HepG2 (cell line): Measurements from ENCODE around the gene CCT6A. TPM values are rescaled to one million over a fixed set of nuclear protein-coding genes. Genes with fewer than 3 reads are reported as not detected.

Experiments
- FOXM1 ChIP-seq: sonication (generic); formaldehyde crosslinking; IDR thresholded peaks from 2 replicates; pipeline ENCODE4 v1.5.0; 2020; ENCODE audit warnings: missing genetic modification reagents
- GPBP1L1 ChIP-seq: sonication (generic); formaldehyde crosslinking; IDR thresholded peaks from 2 replicates; pipeline ENCODE4 v1.5.0; 2020; ENCODE audit warnings: mild to moderate bottlenecking, missing genetic modification reagents
- HNF1A ChIP-seq, 2 experiments: sonication (generic) in 1 of 2; formaldehyde crosslinking in 1 of 2; IDR thresholded peaks; 2 replicates each; pipeline versions ENCODE4 v1.4.0 to v1.6.1; 2016 to 2020; ENCODE audit warnings: borderline replicate concordance in 1 of 2, low read depth in 1 of 2, mild to moderate bottlenecking in 1 of 2, missing genetic modification reagents in 1 of 2
- KDM2A ChIP-seq: sonication (generic); formaldehyde crosslinking; IDR thresholded peaks from 2 replicates; pipeline ENCODE4 v1.4.0; 2020; ENCODE audit warnings: low read depth, missing genetic modification reagents, borderline replicate concordance
- KDM5A ChIP-seq: fragments of 200-600 bp; sonication (generic); IDR thresholded peaks from 2 replicates; pipeline ENCODE4 v1.7.0; 2018; ENCODE audit warnings: antibody characterized with exemption, mild to moderate bottlenecking, low read length, borderline replicate concordance
- MXD1 ChIP-seq: sonication (generic); formaldehyde crosslinking; IDR thresholded peaks from 2 replicates; pipeline ENCODE4 v1.4.0; 2020; ENCODE audit warnings: mild to moderate bottlenecking, missing genetic modification reagents
- RFX3 ChIP-seq: IDR thresholded peaks from 2 replicates; pipeline ENCODE4 v1.6.1; 2016; ENCODE audit warnings: missing biosample characterization, missing genetic modification reagents
- SRSF9 ChIP-seq: fragments of 200-400 bp; formaldehyde crosslinking; IDR thresholded peaks from 2 replicates; pipeline ENCODE4 v1.6.1; 2018; ENCODE audit warnings: borderline replicate concordance, mild to moderate bottlenecking, low read depth, low read length; ENCODE audit not compliant: insufficient read depth, poor library complexity, severe bottlenecking
- ZNF235 ChIP-seq: sonication (generic); formaldehyde crosslinking; IDR thresholded peaks from 2 replicates; pipeline ENCODE4 v1.8.1; 2023; ENCODE audit warnings: mild to moderate bottlenecking, missing genetic modification reagents, borderline replicate concordance
- ZNF598 ChIP-seq: sonication (generic); formaldehyde crosslinking; IDR thresholded peaks from 2 replicates; pipeline ENCODE4 v1.5.1; 2020; ENCODE audit warnings: mild to moderate bottlenecking, missing genetic modification reagents, borderline replicate concordance
- ZNF83 ChIP-seq: sonication (generic); formaldehyde crosslinking; IDR thresholded peaks from 2 replicates; pipeline ENCODE4 v1.4.0; 2020; ENCODE audit warnings: missing genetic modification reagents, mild to moderate bottlenecking, borderline replicate concordance
- polyA plus RNA-seq, 8 experiments: library from polyadenylated mRNA; depleted of rRNA in 3 of 8; stranded (reverse) in 7 of 8; unstranded in 1 of 8; fragments of >200 nt; fragmentation: Illumina TruSeq in 4 of 8; extraction: Trizol in 4 of 8; gene quantifications; 2 replicates each; pipeline versions ENCODE4 v1.2.1 to v1.2.3, GENCODE V29; 2011 to 2016; ENCODE audit warnings: low read depth in 4 of 8, missing spikeins in 1 of 8, mixed read lengths in 1 of 8; ENCODE audit not compliant: insufficient read depth in 1 of 8
- total RNA-seq, 5 experiments: library from RNA; depleted of rRNA; stranded (reverse); fragments of >200 nt; fragmentation: Illumina TruSeq; extraction: Trizol; gene quantifications; 2 replicates each; pipeline ENCODE4 v1.2.3, GENCODE V29; 2016; ENCODE audit warnings: low read depth in 1 of 5
- TF ChIP-seq, protein P1 (sequence below): IDR thresholded peaks from 2 replicates; pipeline ENCODE4 v1.6.1; 2016
- TF ChIP-seq, protein P2 (sequence below): sonication (generic); formaldehyde crosslinking; IDR thresholded peaks from 2 replicates; pipeline ENCODE4 v1.4.0; 2020; ENCODE audit warnings: missing genetic modification reagents
- TF ChIP-seq, protein P3 (sequence below): sonication (generic); formaldehyde crosslinking; IDR thresholded peaks from 2 replicates; pipeline ENCODE4 v1.4.0; 2020; ENCODE audit warnings: mild to moderate bottlenecking, low read depth, missing genetic modification reagents

CCT6A gene
- total and polyA plus RNA-seq, 2 of the 13 experiments (the other 11 are each of a cell fraction or from before 2014, with no cell fraction given): 219 to 292 TPM

DNA sequence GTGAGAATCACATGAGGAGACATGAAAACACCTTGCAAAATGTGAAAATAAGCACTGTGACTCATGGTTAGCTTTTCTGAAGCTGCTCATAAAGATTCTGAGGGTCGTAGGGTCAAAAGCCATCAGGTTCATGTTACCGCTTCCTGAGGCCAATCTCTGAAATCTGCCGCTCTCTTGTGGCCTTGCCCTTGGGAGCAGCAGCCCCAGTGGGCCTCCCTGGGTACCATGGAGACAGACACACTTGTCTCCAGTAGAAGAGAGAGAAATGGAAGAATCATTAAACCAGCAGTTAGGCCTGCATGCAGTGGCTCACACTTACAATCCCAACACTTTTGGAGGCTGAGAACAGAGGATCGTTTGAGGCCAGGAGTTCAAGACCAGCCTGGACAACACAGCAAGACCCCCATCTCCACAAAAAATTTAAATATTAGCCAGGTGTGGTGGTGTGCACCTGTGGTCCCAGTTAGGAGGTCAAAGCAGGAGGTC, 44.4 kb upstream of the CCT6A start (continued):
- peak; percentile 48; the same call in 1 of the 2 replicates for TF ChIP-seq HNF1A (IDR thresholded peaks at IDR 0.05; ENCODE audit: low read depth)
- TF ChIP-seq HNF1A (CRISPR knock-in tag; IDR thresholded peaks at IDR 0.05; ENCODE audit: borderline replicate concordance): peak; percentile 79
- peak; percentile 89 for TF ChIP-seq RFX3 (CRISPR knock-in tag)
- TF ChIP-seq GPBP1L1: no peak
- TF ChIP-seq, protein P1, sequence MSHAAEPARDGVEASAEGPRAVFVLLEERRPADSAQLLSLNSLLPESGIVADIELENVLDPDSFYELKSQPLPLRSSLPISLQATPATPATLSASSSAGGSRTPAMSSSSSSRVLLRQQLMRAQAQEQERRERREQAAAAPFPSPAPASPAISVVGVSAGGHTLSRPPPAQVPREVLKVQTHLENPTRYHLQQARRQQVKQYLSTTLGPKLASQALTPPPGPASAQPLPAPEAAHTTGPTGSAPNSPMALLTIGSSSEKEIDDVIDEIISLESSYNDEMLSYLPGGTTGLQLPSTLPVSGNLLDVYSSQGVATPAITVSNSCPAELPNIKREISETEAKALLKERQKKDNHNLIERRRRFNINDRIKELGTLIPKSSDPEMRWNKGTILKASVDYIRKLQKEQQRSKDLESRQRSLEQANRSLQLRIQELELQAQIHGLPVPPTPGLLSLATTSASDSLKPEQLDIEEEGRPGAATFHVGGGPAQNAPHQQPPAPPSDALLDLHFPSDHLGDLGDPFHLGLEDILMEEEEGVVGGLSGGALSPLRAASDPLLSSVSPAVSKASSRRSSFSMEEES: peak; percentile 98
- TF ChIP-seq KDM2A (CRISPR knock-in tag): peak; percentile 69; the same call in 1 of the 2 replicates
- no peak for TF ChIP-seq ZNF83 (CRISPR knock-in tag)
- TF ChIP-seq SRSF9: no peak
- TF ChIP-seq FOXM1 (CRISPR knock-in tag): no peak
- no peak for TF ChIP-seq KDM5A
- TF ChIP-seq MXD1 (CRISPR knock-in tag): no peak
- TF ChIP-seq, protein P2, sequence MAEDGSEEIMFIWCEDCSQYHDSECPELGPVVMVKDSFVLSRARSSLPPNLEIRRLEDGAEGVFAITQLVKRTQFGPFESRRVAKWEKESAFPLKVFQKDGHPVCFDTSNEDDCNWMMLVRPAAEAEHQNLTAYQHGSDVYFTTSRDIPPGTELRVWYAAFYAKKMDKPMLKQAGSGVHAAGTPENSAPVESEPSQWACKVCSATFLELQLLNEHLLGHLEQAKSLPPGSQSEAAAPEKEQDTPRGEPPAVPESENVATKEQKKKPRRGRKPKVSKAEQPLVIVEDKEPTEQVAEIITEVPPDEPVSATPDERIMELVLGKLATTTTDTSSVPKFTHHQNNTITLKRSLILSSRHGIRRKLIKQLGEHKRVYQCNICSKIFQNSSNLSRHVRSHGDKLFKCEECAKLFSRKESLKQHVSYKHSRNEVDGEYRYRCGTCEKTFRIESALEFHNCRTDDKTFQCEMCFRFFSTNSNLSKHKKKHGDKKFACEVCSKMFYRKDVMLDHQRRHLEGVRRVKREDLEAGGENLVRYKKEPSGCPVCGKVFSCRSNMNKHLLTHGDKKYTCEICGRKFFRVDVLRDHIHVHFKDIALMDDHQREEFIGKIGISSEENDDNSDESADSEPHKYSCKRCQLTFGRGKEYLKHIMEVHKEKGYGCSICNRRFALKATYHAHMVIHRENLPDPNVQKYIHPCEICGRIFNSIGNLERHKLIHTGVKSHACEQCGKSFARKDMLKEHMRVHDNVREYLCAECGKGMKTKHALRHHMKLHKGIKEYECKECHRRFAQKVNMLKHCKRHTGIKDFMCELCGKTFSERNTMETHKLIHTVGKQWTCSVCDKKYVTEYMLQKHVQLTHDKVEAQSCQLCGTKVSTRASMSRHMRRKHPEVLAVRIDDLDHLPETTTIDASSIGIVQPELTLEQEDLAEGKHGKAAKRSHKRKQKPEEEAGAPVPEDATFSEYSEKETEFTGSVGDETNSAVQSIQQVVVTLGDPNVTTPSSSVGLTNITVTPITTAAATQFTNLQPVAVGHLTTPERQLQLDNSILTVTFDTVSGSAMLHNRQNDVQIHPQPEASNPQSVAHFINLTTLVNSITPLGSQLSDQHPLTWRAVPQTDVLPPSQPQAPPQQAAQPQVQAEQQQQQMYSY (CRISPR knock-in tag): no peak
- TF ChIP-seq ZNF235 (CRISPR knock-in tag): no peak
- no peak for TF ChIP-seq ZNF598 (CRISPR knock-in tag)
- TF ChIP-seq, protein P3, sequence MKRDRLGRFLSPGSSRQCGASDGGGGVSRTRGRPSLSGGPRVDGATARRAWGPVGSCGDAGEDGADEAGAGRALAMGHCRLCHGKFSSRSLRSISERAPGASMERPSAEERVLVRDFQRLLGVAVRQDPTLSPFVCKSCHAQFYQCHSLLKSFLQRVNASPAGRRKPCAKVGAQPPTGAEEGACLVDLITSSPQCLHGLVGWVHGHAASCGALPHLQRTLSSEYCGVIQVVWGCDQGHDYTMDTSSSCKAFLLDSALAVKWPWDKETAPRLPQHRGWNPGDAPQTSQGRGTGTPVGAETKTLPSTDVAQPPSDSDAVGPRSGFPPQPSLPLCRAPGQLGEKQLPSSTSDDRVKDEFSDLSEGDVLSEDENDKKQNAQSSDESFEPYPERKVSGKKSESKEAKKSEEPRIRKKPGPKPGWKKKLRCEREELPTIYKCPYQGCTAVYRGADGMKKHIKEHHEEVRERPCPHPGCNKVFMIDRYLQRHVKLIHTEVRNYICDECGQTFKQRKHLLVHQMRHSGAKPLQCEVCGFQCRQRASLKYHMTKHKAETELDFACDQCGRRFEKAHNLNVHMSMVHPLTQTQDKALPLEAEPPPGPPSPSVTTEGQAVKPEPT (CRISPR knock-in tag): no peak
